ENCODE data around the gene MAPK4.

DNA sequence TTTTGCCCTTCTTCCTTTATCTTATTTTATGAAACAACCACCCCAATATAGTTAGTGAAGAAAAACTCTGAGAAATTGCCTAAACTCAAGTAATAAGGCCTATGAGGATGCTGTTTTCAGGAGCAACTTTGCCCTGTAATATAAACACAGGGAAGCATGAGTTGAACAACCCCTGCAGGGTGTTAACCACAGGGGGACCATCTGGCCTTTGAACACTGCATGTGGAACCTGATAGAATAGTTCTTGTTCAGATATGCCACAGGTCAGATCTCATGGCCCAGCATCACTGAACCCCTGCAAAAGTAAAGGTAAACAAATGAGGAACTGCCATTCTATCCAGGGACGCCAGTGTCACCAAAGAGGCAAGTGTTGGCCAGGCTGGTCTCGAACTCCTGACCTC, 82.6 kb downstream of the MAPK4 start:
- TF ChIP-seq, protein P1, sequence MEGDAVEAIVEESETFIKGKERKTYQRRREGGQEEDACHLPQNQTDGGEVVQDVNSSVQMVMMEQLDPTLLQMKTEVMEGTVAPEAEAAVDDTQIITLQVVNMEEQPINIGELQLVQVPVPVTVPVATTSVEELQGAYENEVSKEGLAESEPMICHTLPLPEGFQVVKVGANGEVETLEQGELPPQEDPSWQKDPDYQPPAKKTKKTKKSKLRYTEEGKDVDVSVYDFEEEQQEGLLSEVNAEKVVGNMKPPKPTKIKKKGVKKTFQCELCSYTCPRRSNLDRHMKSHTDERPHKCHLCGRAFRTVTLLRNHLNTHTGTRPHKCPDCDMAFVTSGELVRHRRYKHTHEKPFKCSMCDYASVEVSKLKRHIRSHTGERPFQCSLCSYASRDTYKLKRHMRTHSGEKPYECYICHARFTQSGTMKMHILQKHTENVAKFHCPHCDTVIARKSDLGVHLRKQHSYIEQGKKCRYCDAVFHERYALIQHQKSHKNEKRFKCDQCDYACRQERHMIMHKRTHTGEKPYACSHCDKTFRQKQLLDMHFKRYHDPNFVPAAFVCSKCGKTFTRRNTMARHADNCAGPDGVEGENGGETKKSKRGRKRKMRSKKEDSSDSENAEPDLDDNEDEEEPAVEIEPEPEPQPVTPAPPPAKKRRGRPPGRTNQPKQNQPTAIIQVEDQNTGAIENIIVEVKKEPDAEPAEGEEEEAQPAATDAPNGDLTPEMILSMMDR (tag by site-specific recombination; IDR thresholded peaks at IDR 0.05), result no peak
- TF ChIP-seq ZNF544 (tag by site-specific recombination; IDR thresholded peaks at IDR 0.05) (no peak), ZNF311 (tag by site-specific recombination; IDR thresholded peaks at IDR 0.05; ENCODE audit: borderline replicate concordance) (no peak), ZNF169 (tag by site-specific recombination; IDR thresholded peaks at IDR 0.05) (no peak), HOXC10 (CRISPR knock-in tag; IDR thresholded peaks at IDR 0.05) (no peak), ZNF707 (tag by site-specific recombination; IDR thresholded peaks at IDR 0.05) (no peak), ZBTB10 (tag by site-specific recombination; IDR thresholded peaks at IDR 0.05) (no peak), YY1 (tag by site-specific recombination; IDR thresholded peaks at IDR 0.05) (no peak), SETDB1 (IDR thresholded peaks at IDR 0.05; ENCODE audit: insufficient read length, low read length) (no peak), ZBTB48 (tag by site-specific recombination; IDR thresholded peaks at IDR 0.05) (no peak), ZBTB1 (tag by site-specific recombination; IDR thresholded peaks at IDR 0.05) (no peak)
- TF ChIP-seq, protein P2, sequence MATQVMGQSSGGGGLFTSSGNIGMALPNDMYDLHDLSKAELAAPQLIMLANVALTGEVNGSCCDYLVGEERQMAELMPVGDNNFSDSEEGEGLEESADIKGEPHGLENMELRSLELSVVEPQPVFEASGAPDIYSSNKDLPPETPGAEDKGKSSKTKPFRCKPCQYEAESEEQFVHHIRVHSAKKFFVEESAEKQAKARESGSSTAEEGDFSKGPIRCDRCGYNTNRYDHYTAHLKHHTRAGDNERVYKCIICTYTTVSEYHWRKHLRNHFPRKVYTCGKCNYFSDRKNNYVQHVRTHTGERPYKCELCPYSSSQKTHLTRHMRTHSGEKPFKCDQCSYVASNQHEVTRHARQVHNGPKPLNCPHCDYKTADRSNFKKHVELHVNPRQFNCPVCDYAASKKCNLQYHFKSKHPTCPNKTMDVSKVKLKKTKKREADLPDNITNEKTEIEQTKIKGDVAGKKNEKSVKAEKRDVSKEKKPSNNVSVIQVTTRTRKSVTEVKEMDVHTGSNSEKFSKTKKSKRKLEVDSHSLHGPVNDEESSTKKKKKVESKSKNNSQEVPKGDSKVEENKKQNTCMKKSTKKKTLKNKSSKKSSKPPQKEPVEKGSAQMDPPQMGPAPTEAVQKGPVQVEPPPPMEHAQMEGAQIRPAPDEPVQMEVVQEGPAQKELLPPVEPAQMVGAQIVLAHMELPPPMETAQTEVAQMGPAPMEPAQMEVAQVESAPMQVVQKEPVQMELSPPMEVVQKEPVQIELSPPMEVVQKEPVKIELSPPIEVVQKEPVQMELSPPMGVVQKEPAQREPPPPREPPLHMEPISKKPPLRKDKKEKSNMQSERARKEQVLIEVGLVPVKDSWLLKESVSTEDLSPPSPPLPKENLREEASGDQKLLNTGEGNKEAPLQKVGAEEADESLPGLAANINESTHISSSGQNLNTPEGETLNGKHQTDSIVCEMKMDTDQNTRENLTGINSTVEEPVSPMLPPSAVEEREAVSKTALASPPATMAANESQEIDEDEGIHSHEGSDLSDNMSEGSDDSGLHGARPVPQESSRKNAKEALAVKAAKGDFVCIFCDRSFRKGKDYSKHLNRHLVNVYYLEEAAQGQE (tag by site-specific recombination; IDR thresholded peaks at IDR 0.05), result no peak

Data from HEK293 (cell line).